HepG2 (cell line): ENCODE results near the gene SCFD2. TPM values are rescaled to one million over a fixed set of nuclear protein-coding genes. Genes with fewer than 3 reads are reported as not detected.

Experiments used
- ATAC-seq: fragments of 200-7000 bp; cut with Tn5 transposase; 3 replicates; pipeline ENCODE4 v1.9.1; 2020; ENCODE audit warnings: mild to moderate bottlenecking, moderate library complexity
- BruUV-seq: library from RNA; stranded (reverse); fragments of 400-500 nt; replicated peaks from 2 replicates; lab custom pipeline; 2021; lab: Mats Ljungman, UMichigan
- CTCF ChIA-PET: fragments of 300-600 bp; formaldehyde crosslinking; extraction: SDS; loops from one replicate; lab custom pipeline; 2021; ENCODE audit warnings: low total read pairs, inconsistent platforms, low intra/inter-chr PET ratio; lab: Yijun Ruan, JAX
- POLR2A ChIA-PET: fragments of 350-600 bp; sonication (Branson Sonifier 250); formaldehyde crosslinking; loops from one replicate; lab custom pipeline; 2020; ENCODE audit warnings: antibody characterized with exemption, inconsistent platforms; lab: Yijun Ruan, JAX
- DNase-seq: peaks from one replicate; pipeline ENCODE4 v3.0.0-alpha.2; 2015; ENCODE audit warnings: low spot score
- FAIRE-seq: peaks from 3 replicates; lab custom pipeline; 2011; peaks lifted over from hg19 to GRCh38; lab: Jason Lieb, UNC
- H2AFZ ChIP-seq: one replicate; pipeline ENCODE4 v1.6.1; 2011; ENCODE audit warnings: low read length, inconsistent platforms
- H3K27ac ChIP-seq: fragments of 300-600 bp; 3 replicates; pipeline ENCODE4 v1.8.0; 2011; ENCODE audit warnings: mixed run types, mild to moderate bottlenecking, mixed read lengths, low read length, inconsistent platforms; ENCODE audit not compliant: insufficient read depth; ENCODE audit errors: extremely low read length
- H3K27me3 ChIP-seq, 2 experiments: fragments of 200-600 bp in 1 of 2; 2 replicates in 1 of 2; 3 replicates in 1 of 2; pipeline versions ENCODE4 v1.6.0 to v1.8.0; 2011; ENCODE audit warnings: low read length in 2 of 2, mild to moderate bottlenecking in 2 of 2, moderate library complexity in 2 of 2, inconsistent platforms in 1 of 2; ENCODE audit not compliant: insufficient read depth in 2 of 2, control insufficient read depth in 1 of 2
- H3K36me3 ChIP-seq, 2 experiments: fragments of 200-600 bp in 1 of 2; replicated peaks in 1 of 2; 2 replicates in 1 of 2; 3 replicates in 1 of 2; pipeline versions ENCODE4 v1.5.1 to v1.8.0; 2011; ENCODE audit warnings: low read length in 2 of 2, inconsistent platforms in 1 of 2; ENCODE audit not compliant: insufficient read depth in 2 of 2, control insufficient read depth in 1 of 2
- H3K4me1 ChIP-seq: 2 replicates; pipeline ENCODE4 v1.5.1; 2012; ENCODE audit warnings: low read length, inconsistent platforms; ENCODE audit not compliant: insufficient read depth
- H3K4me2 ChIP-seq: 2 replicates; pipeline ENCODE4 v1.6.0; 2011; ENCODE audit warnings: low read depth, low read length, inconsistent platforms
- H3K4me3 ChIP-seq, 3 experiments: fragments of 200-600 bp in 1 of 3; sonication (generic), shearing (Covaris generic) in 1 of 3; replicated peaks in 1 of 3; 2 replicates each; pipeline ENCODE4 v1.5.1; 2011 to 2016; ENCODE audit warnings: low read length in 3 of 3, inconsistent platforms in 2 of 3, low read depth in 2 of 3, mild to moderate bottlenecking in 2 of 3, control low read depth in 1 of 3, mixed read lengths in 1 of 3; ENCODE audit not compliant: insufficient read depth in 1 of 3
- H3K79me2 ChIP-seq: one replicate; pipeline ENCODE4 v1.6.1; 2011; ENCODE audit warnings: low read length, inconsistent platforms; ENCODE audit not compliant: insufficient read depth
- H3K9ac ChIP-seq: 2 replicates; pipeline ENCODE4 v1.6.0; 2011; ENCODE audit warnings: mild to moderate bottlenecking, low read depth, low read length, inconsistent platforms; ENCODE audit not compliant: insufficient read depth
- H3K9me3 ChIP-seq: 2 replicates; pipeline ENCODE4 v1.5.1; 2012; ENCODE audit warnings: mild to moderate bottlenecking, low read length
- H4K20me1 ChIP-seq: 2 replicates; pipeline ENCODE4 v1.6.0; 2011; ENCODE audit warnings: inconsistent platforms, mild to moderate bottlenecking, low read length, moderate library complexity; ENCODE audit not compliant: insufficient read depth
- AHR ChIP-seq: IDR thresholded peaks from 2 replicates; pipeline ENCODE4 v1.6.1; 2018; ENCODE audit warnings: missing genetic modification reagents, missing compliant biosample characterization
- ATF1 ChIP-seq: IDR thresholded peaks from 2 replicates; pipeline ENCODE4 v1.6.1; 2016; ENCODE audit warnings: mild to moderate bottlenecking, control low read depth
- CBX2 ChIP-seq, 2 experiments: fragments of 200-600 bp in 1 of 2; sonication (generic); formaldehyde crosslinking in 1 of 2; IDR thresholded peaks; 2 replicates each; pipeline versions ENCODE4 v1.7.0 to v1.8.1; 2018 to 2022; ENCODE audit warnings: low read depth in 2 of 2, low read length in 1 of 2, mild to moderate bottlenecking in 1 of 2, missing genetic modification reagents in 1 of 2
- DZIP1 ChIP-seq: sonication (generic); formaldehyde crosslinking; IDR thresholded peaks from 2 replicates; pipeline ENCODE4 v1.5.0; 2020; ENCODE audit warnings: mild to moderate bottlenecking, missing genetic modification reagents
- GATAD2A ChIP-seq: IDR thresholded peaks from 2 replicates; pipeline ENCODE4 v1.6.1; 2016
- NFE2L1 ChIP-seq: sonication (generic); formaldehyde crosslinking; IDR thresholded peaks from 2 replicates; pipeline ENCODE4 v1.4.0; 2020; ENCODE audit warnings: missing genetic modification reagents, mild to moderate bottlenecking, borderline replicate concordance
- NR2C2 ChIP-seq: sonication (generic); formaldehyde crosslinking; IDR thresholded peaks from 2 replicates; pipeline ENCODE4 v1.4.0; 2020; ENCODE audit warnings: missing genetic modification reagents, mild to moderate bottlenecking, moderate library complexity, borderline replicate concordance
- RFX1 ChIP-seq: fragments of 450-650 bp; IDR thresholded peaks from 2 replicates; pipeline ENCODE4 v1.6.1; 2017
- ZBTB40 ChIP-seq, 2 experiments: fragments of 450-650 bp in 1 of 2; sonication (generic) in 1 of 2; formaldehyde crosslinking in 1 of 2; IDR thresholded peaks; 2 replicates each; pipeline versions ENCODE4 v1.6.1 to v1.8.0; 2016 to 2022; ENCODE audit warnings: antibody characterized with exemption in 1 of 2, mild to moderate bottlenecking in 1 of 2, missing genetic modification reagents in 1 of 2
- ZNF44 ChIP-seq: sonication (generic); formaldehyde crosslinking; IDR thresholded peaks from 2 replicates; pipeline ENCODE4 v1.5.1; 2020; ENCODE audit warnings: mild to moderate bottlenecking, missing genetic modification reagents
- ZNF724P ChIP-seq: sonication (generic); formaldehyde crosslinking; IDR thresholded peaks from 2 replicates; pipeline ENCODE4 v1.8.0; 2022; ENCODE audit warnings: missing genetic modification reagents, borderline replicate concordance
- ZNF746 ChIP-seq: sonication (generic); formaldehyde crosslinking; IDR thresholded peaks from 2 replicates; pipeline ENCODE4 v1.8.0; 2022; ENCODE audit warnings: mild to moderate bottlenecking, missing genetic modification reagents
- ZNF768 ChIP-seq: sonication (generic); formaldehyde crosslinking; IDR thresholded peaks from 2 replicates; pipeline ENCODE4 v1.4.0; 2020; ENCODE audit warnings: missing genetic modification reagents
- WGBS: methylation state at CpG from one replicate; pipeline ENCODE4 v1.1.6; 2017; ENCODE audit warnings: low lambda C conversion rate; 5-methylcytosine and 5-hydroxymethylcytosine counted together
- in situ Hi-C: cut with HindIII; loops from 2 replicates; pipeline ENCODE4 v1.10.0; 2017; ENCODE audit warnings: low pct_unique_long_range_greater_than_20kb; ENCODE audit not compliant: extremely low pct_ligation_motif_present
- intact Hi-C: fragments of 100-400 bp; cut with micrococcal nuclease; formaldehyde crosslinking; loops from one replicate; pipeline ENCODE4 v1.10.0; 2022; ENCODE audit not compliant: unreplicated experiment
- polyA plus RNA-seq, 8 experiments: library from polyadenylated mRNA; depleted of rRNA in 3 of 8; stranded (reverse) in 7 of 8; unstranded in 1 of 8; fragments of >200 nt; fragmentation: Illumina TruSeq in 4 of 8; extraction: Trizol in 4 of 8; gene quantifications; 2 replicates each; pipeline versions ENCODE4 v1.2.1 to v1.2.3, GENCODE V29; 2011 to 2016; ENCODE audit warnings: low read depth in 4 of 8, missing spikeins in 1 of 8, mixed read lengths in 1 of 8; ENCODE audit not compliant: insufficient read depth in 1 of 8
- total RNA-seq, 5 experiments: library from RNA; depleted of rRNA; stranded (reverse); fragments of >200 nt; fragmentation: Illumina TruSeq; extraction: Trizol; gene quantifications; 2 replicates each; pipeline ENCODE4 v1.2.3, GENCODE V29; 2016; ENCODE audit warnings: low read depth in 1 of 5

The SCFD2 gene
- total and polyA plus RNA-seq, 2 of the 13 experiments (the other 11 are each of a cell fraction or from before 2014, with no cell fraction given), result 4.6 to 15.6 TPM

DNA sequence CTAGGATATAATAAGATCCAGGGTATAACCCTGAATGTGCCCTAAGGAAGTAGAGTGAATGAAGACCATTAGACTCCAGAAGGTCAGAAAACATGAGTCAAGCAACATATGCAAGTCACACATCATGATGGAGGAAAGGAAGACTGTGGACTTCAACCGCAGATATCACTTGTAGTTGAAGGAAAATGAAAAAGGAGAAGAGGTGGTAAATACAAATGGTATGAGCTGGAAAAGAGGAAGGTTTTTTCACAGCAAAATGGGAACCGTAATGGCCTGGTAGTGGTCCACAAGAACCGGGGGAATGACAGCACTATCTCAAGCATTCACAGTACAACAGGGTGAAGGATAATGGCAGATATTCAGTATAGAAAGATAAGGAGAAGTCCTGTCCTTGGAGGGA is 5.2 kb upstream of the SCFD2 start (continued):
- TF ChIP-seq DZIP1 (CRISPR knock-in tag) (no peak), ATF1 (CRISPR knock-in tag) (no peak), GATAD2A (CRISPR knock-in tag) (no peak), ZNF724P (no peak), ZNF746 (CRISPR knock-in tag) (no peak), ZNF768 (CRISPR knock-in tag) (no peak), ZNF44 (no peak)

DNA sequence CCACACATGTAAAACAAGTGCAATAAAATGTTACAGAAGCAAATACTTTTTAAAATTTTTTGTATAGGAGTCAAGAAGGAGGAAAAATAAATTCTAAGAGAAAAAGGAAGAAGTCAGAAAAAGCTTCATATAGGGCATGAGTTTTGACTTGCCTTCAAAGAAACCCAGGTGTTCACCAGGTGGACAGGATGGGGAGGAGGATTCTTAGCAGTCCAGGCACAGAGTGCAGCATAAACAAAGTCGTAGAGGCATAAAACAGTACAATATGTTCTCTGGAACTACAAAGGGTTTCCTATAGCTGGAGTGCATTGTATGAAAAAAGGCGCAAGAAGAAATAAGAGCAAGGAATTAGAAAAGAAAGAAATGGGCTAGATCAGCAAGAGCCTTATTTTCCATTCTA is 1.9 kb upstream of the SCFD2 start:
- ATAC-seq (no peak), FAIRE-seq (no peak), DNase-seq (no peak)
- CTCF ChIA-PET, result no interaction called here
- Histone ChIP-seq H3K4me3 (no peak overlapping the region), H3K36me3 (no peaks in the 10 kb centered on the region), H3K27ac (no peak overlapping the region), H3K27me3 (peaks cover 0 to 6% of the 10 kb centered on the region in 2 experiments; a peak in 1 of 5 replicates), H3K79me2 (peaks cover 14% of the 10 kb centered on the region), H3K9ac (no peak overlapping the region), H3K9me3 (no peaks in the 10 kb centered on the region), H4K20me1 (no peaks in the 10 kb centered on the region), H3K4me2 (no peak overlapping the region), H2AFZ (no peak overlapping the region), H3K4me1 (peaks cover 21% of the 10 kb centered on the region)
- WGBS, result 69% methylated on average over 2 of the region's 2 CpGs
- POLR2A ChIA-PET, result no interaction called here
- no TSS peak for BruUV-seq
- intact Hi-C loops, result loop anchor here (5.0 kb wide), 1 partner anchor 180 kb away; no protein-coding TSS in a partner anchor
- in situ Hi-C loops, result no loop called here
- TF ChIP-seq NR2C2 (CRISPR knock-in tag), result no peak
- TF ChIP-seq ZBTB40 (IDR thresholded peaks at IDR 0.05), result no peak
- no peak for TF ChIP-seq ZBTB40 (CRISPR knock-in tag; IDR thresholded peaks at IDR 0.05)
- TF ChIP-seq NFE2L1, result no peak
- no peak for TF ChIP-seq AHR
- TF ChIP-seq RFX1, result no peak
- TF ChIP-seq CBX2 (IDR thresholded peaks at IDR 0.05; ENCODE audit: low read depth, low read length), result no peak
- TF ChIP-seq CBX2 (CRISPR knock-in tag; IDR thresholded peaks at IDR 0.05; ENCODE audit: low read depth), result no peak
